ENCODE results near the gene TP53INP2. TPM values are rescaled to one million over a fixed set of nuclear protein-coding genes. Genes with fewer than 3 reads are reported as not detected.
"Not testable (repeated sequence)": the region's sequence is repeated elsewhere in the genome, so short reads cannot be mapped to it uniquely, and the experiment has no call there.

Gene TP53INP2
- total RNA-seq, 1 donor from 2014 or later, result 14.5 TPM

GRCh38 chr20:34712525-34713192 is 8.5 kb downstream of the TP53INP2 start:
- no peak for DNase-seq (ENCODE audit: extremely low spot score in 2 of 2)
- H3K27ac ChIP-seq, result no peak overlapping the region
- H3K4me3 ChIP-seq, result no peak overlapping the region
- H3K9me3 ChIP-seq, result no peaks in the 10 kb centered on the region
- intact Hi-C loops (cut with DNase I), result no loop called here
- TF ChIP-seq, protein P1, sequence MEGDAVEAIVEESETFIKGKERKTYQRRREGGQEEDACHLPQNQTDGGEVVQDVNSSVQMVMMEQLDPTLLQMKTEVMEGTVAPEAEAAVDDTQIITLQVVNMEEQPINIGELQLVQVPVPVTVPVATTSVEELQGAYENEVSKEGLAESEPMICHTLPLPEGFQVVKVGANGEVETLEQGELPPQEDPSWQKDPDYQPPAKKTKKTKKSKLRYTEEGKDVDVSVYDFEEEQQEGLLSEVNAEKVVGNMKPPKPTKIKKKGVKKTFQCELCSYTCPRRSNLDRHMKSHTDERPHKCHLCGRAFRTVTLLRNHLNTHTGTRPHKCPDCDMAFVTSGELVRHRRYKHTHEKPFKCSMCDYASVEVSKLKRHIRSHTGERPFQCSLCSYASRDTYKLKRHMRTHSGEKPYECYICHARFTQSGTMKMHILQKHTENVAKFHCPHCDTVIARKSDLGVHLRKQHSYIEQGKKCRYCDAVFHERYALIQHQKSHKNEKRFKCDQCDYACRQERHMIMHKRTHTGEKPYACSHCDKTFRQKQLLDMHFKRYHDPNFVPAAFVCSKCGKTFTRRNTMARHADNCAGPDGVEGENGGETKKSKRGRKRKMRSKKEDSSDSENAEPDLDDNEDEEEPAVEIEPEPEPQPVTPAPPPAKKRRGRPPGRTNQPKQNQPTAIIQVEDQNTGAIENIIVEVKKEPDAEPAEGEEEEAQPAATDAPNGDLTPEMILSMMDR (IDR thresholded peaks at IDR 0.05), result no peak
- TF ChIP-seq POLR2AphosphoS5 (IDR thresholded peaks at IDR 0.05; ENCODE audit: insufficient read depth in 1 of 2, low read depth in 1 of 2) (no peak), POLR2A (IDR thresholded peaks at IDR 0.05) (no peak)
- H3K27me3 ChIP-seq, result no peaks in the 10 kb centered on the region
- peaks cover 4 to 20% of the 10 kb centered on the region in 2 donors for H3K36me3 ChIP-seq
- peaks cover 9% of the 10 kb centered on the region for H3K4me1 ChIP-seq

DNA sequence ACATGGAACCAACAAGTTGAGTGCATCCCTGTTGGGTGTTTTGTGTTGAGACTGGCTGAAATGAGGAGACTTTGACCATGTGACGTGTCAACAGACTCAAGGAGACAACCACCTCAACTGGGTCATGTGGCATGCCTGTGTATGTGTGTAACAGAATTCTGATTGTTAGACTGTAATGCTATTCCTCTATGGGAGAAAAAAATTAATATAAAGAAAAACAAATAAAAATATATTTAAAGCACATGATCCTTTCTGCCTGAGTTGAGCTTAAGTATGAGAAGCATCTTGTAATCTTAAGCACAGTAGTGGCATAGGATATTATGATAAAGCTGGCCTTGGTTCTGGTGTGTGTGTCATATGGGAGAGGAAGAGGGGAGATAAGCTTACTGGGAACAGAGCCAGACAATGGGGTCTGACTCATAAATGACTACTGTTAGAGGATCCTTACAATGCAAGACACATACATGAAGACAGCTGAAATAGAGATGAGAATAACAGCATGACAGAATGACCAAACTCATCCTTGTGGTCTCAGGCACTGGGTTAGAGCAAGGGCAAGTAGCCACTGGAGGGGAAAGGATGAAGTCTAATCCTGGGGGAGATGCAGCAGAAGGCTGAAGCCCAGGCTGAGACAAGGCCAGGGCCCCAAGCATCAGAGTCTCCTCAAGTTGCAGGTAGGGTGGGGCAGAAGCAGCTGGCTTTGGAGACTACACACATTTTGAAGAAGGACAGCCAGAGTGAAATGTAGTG is 9.2 kb downstream of the TP53INP2 start:
- Histone ChIP-seq H3K4me1 (peaks cover 9% of the 10 kb centered on the region), H3K27ac (no peak overlapping the region), H3K36me3 (peaks cover 4 to 23% of the 10 kb centered on the region in 2 donors), H3K4me3 (no peak overlapping the region), H3K9me3 (no peaks in the 10 kb centered on the region), H3K27me3 (no peaks in the 10 kb centered on the region)
- TF ChIP-seq POLR2AphosphoS5 (IDR thresholded peaks at IDR 0.05; ENCODE audit: insufficient read depth in 1 of 2, low read depth in 1 of 2) (no peak), POLR2A (IDR thresholded peaks at IDR 0.05) (no peak)
- TF ChIP-seq, protein P1 (IDR thresholded peaks at IDR 0.05), result no peak
- no peak for DNase-seq (ENCODE audit: extremely low spot score in 2 of 2)
- intact Hi-C loops (cut with DNase I), result no loop called here

DNA sequence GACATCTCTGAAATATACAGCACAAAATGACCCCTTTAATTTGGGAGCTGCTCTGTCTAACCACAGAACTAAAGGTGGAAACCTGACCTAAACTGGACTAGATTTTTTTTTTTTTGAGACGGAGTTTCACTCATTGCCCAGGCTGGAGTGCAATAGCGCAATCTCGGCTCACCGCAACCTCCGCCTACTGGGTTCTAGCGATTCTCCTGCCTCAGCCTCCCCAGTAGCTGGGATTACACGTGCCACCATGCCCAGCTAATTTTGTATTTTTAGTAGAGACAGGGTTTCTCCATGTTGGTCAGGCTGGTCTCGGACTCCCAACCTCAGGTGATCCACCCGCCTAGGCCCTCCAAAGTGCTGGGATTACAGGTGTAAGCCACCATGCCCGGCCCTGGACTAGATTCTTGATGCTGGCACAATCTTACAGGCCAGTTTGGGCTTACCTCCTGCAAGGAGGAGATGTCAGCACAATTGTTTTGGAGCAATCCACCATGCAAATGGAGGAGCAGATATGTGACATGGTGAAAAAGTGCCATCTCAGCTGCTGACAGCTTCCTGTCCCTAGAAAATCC is 9.9 kb downstream of the TP53INP2 start:
- H3K36me3 ChIP-seq, result peaks cover 4 to 23% of the 10 kb centered on the region in 2 donors
- intact Hi-C loops (cut with DNase I); H3K4me1 ChIP-seq; H3K4me3 ChIP-seq; H3K27ac ChIP-seq; H3K27me3 ChIP-seq; H3K9me3 ChIP-seq; DNase-seq (ENCODE audit: extremely low spot score in 2 of 2): not testable (repeated sequence)

DNA sequence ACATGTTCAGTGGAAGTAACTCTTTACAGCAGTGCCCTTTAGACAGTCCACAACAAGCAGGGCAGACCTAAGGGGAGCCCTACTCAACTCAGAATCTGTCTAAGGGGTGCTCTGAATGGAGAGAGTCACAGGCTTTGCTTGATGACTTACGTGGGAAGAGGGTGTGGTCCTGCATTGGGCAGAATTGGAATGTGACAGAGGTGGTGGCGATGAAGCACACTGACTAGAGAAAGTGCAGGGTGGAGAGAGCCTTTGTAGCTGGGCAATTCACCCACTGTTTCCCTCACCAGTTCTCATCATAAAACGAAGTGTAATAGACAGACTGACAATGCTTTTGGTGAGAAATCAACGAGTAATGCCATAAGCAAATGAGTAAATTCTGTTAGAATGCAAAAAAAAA is 11.2 kb downstream of the TP53INP2 start:
- H3K9me3 ChIP-seq, result no peaks in the 10 kb centered on the region
- no peak for DNase-seq (ENCODE audit: extremely low spot score in 2 of 2)
- TF ChIP-seq POLR2A (IDR thresholded peaks at IDR 0.05), result no peak
- TF ChIP-seq, protein P1 (IDR thresholded peaks at IDR 0.05), result no peak
- no peak for TF ChIP-seq POLR2AphosphoS5 (IDR thresholded peaks at IDR 0.05; ENCODE audit: insufficient read depth in 1 of 2, low read depth in 1 of 2)
- peaks cover 5% of the 10 kb centered on the region for H3K4me1 ChIP-seq
- no peak overlapping the region for H3K4me3 ChIP-seq
- H3K27me3 ChIP-seq, result no peaks in the 10 kb centered on the region
- H3K36me3 ChIP-seq, result peaks cover 4 to 23% of the 10 kb centered on the region in 2 donors
- intact Hi-C loops (cut with DNase I), result no loop called here
- no peak overlapping the region for H3K27ac ChIP-seq

DNA sequence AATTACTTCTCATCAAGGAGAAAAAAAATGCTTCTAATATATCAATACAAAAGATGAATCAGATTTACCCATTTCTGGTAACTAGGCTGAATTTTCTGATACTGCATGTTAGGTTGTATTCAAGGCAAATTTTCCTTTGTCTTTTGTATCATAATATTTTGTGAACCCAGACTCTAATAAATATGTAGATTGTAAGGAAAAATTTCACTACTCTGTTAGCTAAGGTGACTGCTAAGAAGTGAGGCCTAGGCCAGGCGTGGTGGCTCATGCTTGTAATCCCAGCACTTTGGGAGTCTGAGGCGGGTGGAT is 12.7 kb downstream of the TP53INP2 start:
- TF ChIP-seq, protein P1 (IDR thresholded peaks at IDR 0.05), result no peak
- TF ChIP-seq POLR2AphosphoS5 (IDR thresholded peaks at IDR 0.05; ENCODE audit: insufficient read depth in 1 of 2, low read depth in 1 of 2), result no peak
- no peak for TF ChIP-seq POLR2A (IDR thresholded peaks at IDR 0.05)
- Histone ChIP-seq H3K4me3 (no peak overlapping the region), H3K9me3 (no peaks in the 10 kb centered on the region), H3K27ac (no peak overlapping the region), H3K4me1 (no peaks in the 10 kb centered on the region), H3K36me3 (peaks cover 4 to 23% of the 10 kb centered on the region in 2 donors), H3K27me3 (no peaks in the 10 kb centered on the region)
- intact Hi-C loops (cut with DNase I), result no loop called here
- no peak for DNase-seq (ENCODE audit: extremely low spot score in 2 of 2)
